OCI-LY7 (cell line): ENCODE measurements around the gene ANO4. TPM values are rescaled to one million over a fixed set of nuclear protein-coding genes. Genes with fewer than 3 reads are reported as not detected.

Experiments
- BruUV-seq: library from RNA; stranded (reverse); fragments of 400-500 nt; replicated peaks from 2 replicates; lab custom pipeline; 2021; lab: Mats Ljungman, UMichigan
- CTCF ChIA-PET: fragments of 300-600 bp; sonication (Branson Sonifier 250); formaldehyde crosslinking; loops from one replicate; lab custom pipeline; 2022; ENCODE audit warnings: antibody characterized with exemption; ENCODE audit not compliant: unreplicated experiment; lab: Charles Lee
- POLR2A ChIA-PET: fragments of 300-600 bp; sonication (Branson Sonifier 250); formaldehyde crosslinking; loops from one replicate; lab custom pipeline; 2022; ENCODE audit warnings: antibody characterized with exemption; lab: Charles Lee
- DNase-seq: peaks from one replicate; pipeline ENCODE4 v3.0.0-alpha.2; 2015; ENCODE audit warnings: low spot score
- H2AFZ ChIP-seq: fragments of 200-600 bp; sonication (generic), shearing (Covaris generic); 2 replicates; pipeline ENCODE4 v1.6.1; 2014; ENCODE audit warnings: mild to moderate bottlenecking, antibody characterized with exemption, low read length, moderate library complexity
- H3K27ac ChIP-seq: fragments of 200-600 bp; sonication (generic); 2 replicates; pipeline ENCODE4 v1.5.1; 2014; ENCODE audit warnings: mixed run types, low read depth, mild to moderate bottlenecking, moderate library complexity, low read length, inconsistent platforms; ENCODE audit not compliant: poor library complexity, severe bottlenecking
- H3K36me3 ChIP-seq: fragments of 200-600 bp; sonication (generic); 2 replicates; pipeline ENCODE4 v1.6.1; 2014; ENCODE audit warnings: mild to moderate bottlenecking, antibody characterized with exemption, low read length, moderate library complexity, mixed read lengths; ENCODE audit not compliant: insufficient read depth
- H3K4me1 ChIP-seq: fragments of 200-600 bp; sonication (generic); 2 replicates; pipeline ENCODE4 v1.5.1; 2014; ENCODE audit warnings: mild to moderate bottlenecking, low read length; ENCODE audit not compliant: insufficient read depth, poor library complexity, severe bottlenecking
- H3K4me2 ChIP-seq: fragments of 200-600 bp; sonication (generic); 2 replicates; pipeline ENCODE4 v1.6.1; 2014; ENCODE audit warnings: mild to moderate bottlenecking, low read length
- H3K4me3 ChIP-seq: fragments of 200-600 bp; sonication (generic); 2 replicates; pipeline ENCODE4 v1.5.1; 2014; ENCODE audit warnings: mild to moderate bottlenecking, low read depth, low read length; ENCODE audit not compliant: poor library complexity, severe bottlenecking
- H3K79me2 ChIP-seq: fragments of 200-600 bp; sonication (generic); 2 replicates; pipeline ENCODE4 v1.6.1; 2016; ENCODE audit warnings: low read depth, mild to moderate bottlenecking, low read length, moderate library complexity, mixed read lengths; ENCODE audit not compliant: insufficient read depth
- H3K9me2 ChIP-seq: fragments of 200-600 bp; sonication (generic); 2 replicates; pipeline ENCODE4 v1.6.1; 2016; ENCODE audit warnings: mild to moderate bottlenecking, low read length, mixed read lengths; ENCODE audit not compliant: insufficient read depth
- H3K9me3 ChIP-seq: fragments of 200-600 bp; sonication (generic); 2 replicates; pipeline ENCODE4 v1.6.1; 2014; ENCODE audit warnings: mild to moderate bottlenecking, mixed run types, low read length, mixed read lengths
- H4K20me1 ChIP-seq: fragments of 200-600 bp; sonication (generic); 2 replicates; pipeline ENCODE4 v1.6.1; 2014; ENCODE audit warnings: mild to moderate bottlenecking, antibody characterized with exemption, low read length, moderate library complexity, mixed read lengths; ENCODE audit not compliant: insufficient read depth
- CTCF ChIP-seq: fragments of 200-600 bp; sonication (generic); conservative IDR thresholded peaks from 2 replicates; pipeline ENCODE4 v1.5.1; 2014; ENCODE audit warnings: mild to moderate bottlenecking, antibody characterized with exemption, low read length, moderate library complexity, mixed read lengths
- EZH2phosphoT487 ChIP-seq: fragments of 200-600 bp; sonication (generic); IDR thresholded peaks from 2 replicates; pipeline ENCODE4 v1.6.1; 2018; ENCODE audit warnings: low read depth, borderline replicate concordance, mild to moderate bottlenecking, mixed run types, antibody characterized with exemption, low read length, moderate library complexity, mixed read lengths
- intact Hi-C: fragments of 100-400 bp; cut with micrococcal nuclease; formaldehyde crosslinking; loops from one replicate; pipeline ENCODE4 v1.10.0; 2022; ENCODE audit not compliant: unreplicated experiment
- total RNA-seq, 2 experiments: library from RNA; depleted of rRNA in 1 of 2; stranded (reverse); fragments of >200 nt in 1 of 2; shearing (Covaris generic) in 1 of 2; gene quantifications; 2 replicates each; pipeline ENCODE4 v1.2.3, GENCODE V29; 2014 to 2022

Gene ANO4
- total RNA-seq, 2 experiments from 2014 or later, result not detected

GRCh38 chr12:100896192-100896591 is 101.6 kb downstream of the ANO4 start:
- no peaks in the 10 kb centered on the region for H3K9me3 ChIP-seq
- POLR2A ChIA-PET, result interaction anchor here (0.7 kb wide), 1 partner anchor 56 kb away, joined by 3 read pairs; no protein-coding TSS in a partner anchor
- no peak overlapping the region for H3K27ac ChIP-seq
- H2AFZ ChIP-seq, result no peak overlapping the region
- TF ChIP-seq EZH2phosphoT487, result no peak
- no peak for TF ChIP-seq CTCF
- no peak overlapping the region for H3K4me2 ChIP-seq
- no peaks in the 10 kb centered on the region for H3K4me1 ChIP-seq
- DNase-seq, result no peak
- CTCF ChIA-PET, result no interaction called here
- H4K20me1 ChIP-seq, result no peaks in the 10 kb centered on the region
- H3K4me3 ChIP-seq, result no peak overlapping the region
- no TSS peak for BruUV-seq
- H3K36me3 ChIP-seq, result no peaks in the 10 kb centered on the region
- H3K9me2 ChIP-seq, result no peaks in the 10 kb centered on the region
- intact Hi-C loops, result no loop called here
- H3K79me2 ChIP-seq, result no peaks in the 10 kb centered on the region

- TF ChIP-seq CTCF, result no peak
- TF ChIP-seq EZH2phosphoT487, result no peak
- Histone ChIP-seq H3K4me1 (no peaks in the 10 kb centered on the region), H4K20me1 (no peaks in the 10 kb centered on the region), H3K27ac (no peak overlapping the region), H3K9me2 (no peaks in the 10 kb centered on the region), H3K36me3 (no peaks in the 10 kb centered on the region), H2AFZ (no peak overlapping the region), H3K9me3 (no peaks in the 10 kb centered on the region), H3K4me2 (no peak overlapping the region), H3K4me3 (no peak overlapping the region), H3K79me2 (no peaks in the 10 kb centered on the region)
- BruUV-seq, result no TSS peak
- no peak for DNase-seq
- CTCF ChIA-PET, result no interaction called here
- intact Hi-C loops, result no loop called here
- POLR2A ChIA-PET, result no interaction called here
These were observed 102.7 kb downstream of the ANO4 start for GRCh38 chr12:100897240-100897639.

GRCh38 chr12:100899301-100899700 is 104.7 kb downstream of the ANO4 start:
- BruUV-seq, result no TSS peak
- no peaks in the 10 kb centered on the region for H3K9me2 ChIP-seq
- no peak overlapping the region for H3K27ac ChIP-seq
- POLR2A ChIA-PET, result interaction anchor here (0.6 to 1.0 kb wide), 2 partner anchors 12 to 919 kb away, joined by 3 to 4 read pairs; no protein-coding TSS in a partner anchor
- no peaks in the 10 kb centered on the region for H4K20me1 ChIP-seq
- no peak overlapping the region for H3K4me3 ChIP-seq
- no peak for TF ChIP-seq EZH2phosphoT487
- TF ChIP-seq CTCF, result no peak
- no peaks in the 10 kb centered on the region for H3K36me3 ChIP-seq
- H3K4me1 ChIP-seq, result no peaks in the 10 kb centered on the region
- H3K9me3 ChIP-seq, result no peaks in the 10 kb centered on the region
- DNase-seq, result no peak
- intact Hi-C loops, result no loop called here
- CTCF ChIA-PET, result no interaction called here
- no peak overlapping the region for H3K4me2 ChIP-seq
- no peak overlapping the region for H2AFZ ChIP-seq
- no peaks in the 10 kb centered on the region for H3K79me2 ChIP-seq
